Liver (tissue), 9 donors: ENCODE results near the gene KCNJ12. TPM values are rescaled to one million over a fixed set of nuclear protein-coding genes. Genes with fewer than 3 reads are reported as not detected.
"Not testable (repeated sequence)": the region's sequence is repeated elsewhere in the genome, so short reads cannot be mapped to it uniquely, and the experiment has no call there.

Experiments used
- DNase-seq: peaks from one replicate; pipeline ENCODE4 v3.0.0-alpha.2; 2017; ENCODE audit warnings: low spot score
- H3K27ac ChIP-seq, 2 donors: one replicate each; pipeline ENCODE4 v1.7.0; 2013; ENCODE audit warnings: inconsistent platforms in 2 of 2, low read length in 2 of 2, control low read depth in 1 of 2, low read depth in 1 of 2, mild to moderate bottlenecking in 1 of 2
- H3K27me3 ChIP-seq, 4 donors: one replicate each; pipeline versions ENCODE4 v1.6.1 to v1.7.0; 2013; ENCODE audit warnings: low read length in 3 of 4, inconsistent platforms in 1 of 4, mild to moderate bottlenecking in 1 of 4, moderate library complexity in 1 of 4; ENCODE audit not compliant: control insufficient read depth in 4 of 4, insufficient read depth in 4 of 4
- H3K36me3 ChIP-seq, 4 donors: one replicate each; pipeline versions ENCODE4 v1.6.1 to v1.7.0; 2013; ENCODE audit warnings: low read length in 3 of 4, mild to moderate bottlenecking in 3 of 4, low read depth in 1 of 4, moderate library complexity in 1 of 4; ENCODE audit not compliant: control insufficient read depth in 4 of 4, insufficient read depth in 3 of 4
- H3K4me1 ChIP-seq, 4 donors: one replicate each; pipeline versions ENCODE4 v1.6.1 to v1.7.0; 2013; ENCODE audit warnings: low read length in 3 of 4, mild to moderate bottlenecking in 3 of 4, moderate library complexity in 1 of 4; ENCODE audit not compliant: control insufficient read depth in 4 of 4, insufficient read depth in 4 of 4
- H3K4me3 ChIP-seq, 3 donors: one replicate each; pipeline versions ENCODE4 v1.6.1 to v1.7.0; 2013; ENCODE audit warnings: low read length in 3 of 3, control low read depth in 1 of 3, low read depth in 1 of 3, mild to moderate bottlenecking in 1 of 3
- H3K9ac ChIP-seq, 2 donors: one replicate each; pipeline ENCODE4 v1.7.0; 2013; ENCODE audit warnings: low read length in 2 of 2, mild to moderate bottlenecking in 2 of 2, moderate library complexity in 2 of 2, control low read depth in 1 of 2, low read depth in 1 of 2
- H3K9me3 ChIP-seq, 4 donors: one replicate each; pipeline versions ENCODE4 v1.6.1 to v1.7.0; 2013; ENCODE audit warnings: low read length in 3 of 4; ENCODE audit not compliant: control insufficient read depth in 4 of 4
- CTCF ChIP-seq: fragments of 150-350 bp; IDR thresholded peaks from 2 replicates; pipeline ENCODE4 v1.5.1; 2017; ENCODE audit warnings: improper control_type of control experiment, low read depth, low read length; ENCODE audit not compliant: missing input control
- FOXA1 ChIP-seq: IDR thresholded peaks from 2 replicates; pipeline ENCODE4 v1.6.1; 2016; ENCODE audit warnings: antibody characterized with exemption
- HNF4G ChIP-seq: IDR thresholded peaks from 2 replicates; pipeline ENCODE4 v1.6.1; 2016; ENCODE audit warnings: antibody characterized with exemption
- JUND ChIP-seq, 2 donors: IDR thresholded peaks; 2 replicates each; pipeline ENCODE4 v1.6.1; 2016; ENCODE audit warnings: antibody characterized with exemption in 2 of 2
- MAX ChIP-seq: IDR thresholded peaks from 2 replicates; pipeline ENCODE4 v1.6.1; 2016; ENCODE audit warnings: antibody characterized with exemption
- NR2F2 ChIP-seq: IDR thresholded peaks from 2 replicates; pipeline ENCODE4 v1.6.1; 2016; ENCODE audit warnings: antibody characterized with exemption
- RAD21 ChIP-seq, 2 donors: IDR thresholded peaks; 2 replicates each; pipeline ENCODE4 v1.6.1; 2016; ENCODE audit warnings: antibody characterized with exemption in 2 of 2, mild to moderate bottlenecking in 2 of 2
- REST ChIP-seq: IDR thresholded peaks from 2 replicates; pipeline ENCODE4 v1.6.1; 2016; ENCODE audit warnings: antibody characterized with exemption, mild to moderate bottlenecking
- TAF1 ChIP-seq: conservative IDR thresholded peaks from 2 replicates; pipeline ENCODE4 v1.6.1; 2016; ENCODE audit warnings: antibody characterized with exemption, mild to moderate bottlenecking
- YY1 ChIP-seq: IDR thresholded peaks from 2 replicates; pipeline ENCODE4 v1.6.1; 2016; ENCODE audit warnings: antibody characterized with exemption, mild to moderate bottlenecking
- ZBTB33 ChIP-seq: IDR thresholded peaks from 2 replicates; pipeline ENCODE4 v1.6.1; 2016; ENCODE audit warnings: antibody characterized with exemption
- WGBS: extraction: QIAGEN DNeasy Blood & Tissue Kit; methylation state at CpG from one replicate; pipeline ENCODE4 v1.1.7; 2013; 5-methylcytosine and 5-hydroxymethylcytosine counted together
- polyA plus RNA-seq, 2 donors: library from polyadenylated mRNA; stranded (reverse) in 1 of 2; unstranded in 1 of 2; fragments of 200-250 nt in 1 of 2; fragments of >200 nt in 1 of 2; fragmentation: Nextera tagmentation in 1 of 2; extraction: Ambion mirVana in 1 of 2; gene quantifications; one replicate each; pipeline versions ENCODE4 v1.2.1 to v1.2.3, GENCODE V29; 2013 to 2015
- total RNA-seq, 2 donors: library from RNA; depleted of rRNA; stranded (reverse); fragments of >200 nt; gene quantifications; one replicate each; pipeline ENCODE4 v1.2.3, GENCODE V29; 2014
- donor health status: healthy.
- donor health status: healthy.
- donor health status: healthy.
- donor health status: healthy.
- donor health status: healthy.

KCNJ12 gene
- total and polyA plus RNA-seq, 4 donors: 0.25 to 0.67 (median 0.38) TPM

- H3K27me3 ChIP-seq, H3K27ac ChIP-seq, H3K4me1 ChIP-seq, DNase-seq, H3K36me3 ChIP-seq, H3K4me3 ChIP-seq, H3K9me3 ChIP-seq, H3K9ac ChIP-seq: not testable (repeated sequence)
- TF ChIP-seq RAD21 (IDR thresholded peaks at IDR 0.05) (peak; percentile 67 to 69), CTCF (peak; percentile 14)
- WGBS: 61% methylated on average over 3 of the region's 3 CpGs
Measured at GRCh38 chr17:21449891-21450290, 73.7 kb downstream of the KCNJ12 start.

GRCh38 chr17:21451975-21452374, 75.8 kb downstream of the KCNJ12 start:
- peaks cover 0 to 9% (median 3%) of the 10 kb centered on the region in 4 donors for H3K4me1 ChIP-seq
- 66% methylated on average over 9 of the region's 9 CpGs for WGBS
- no peaks in the 10 kb centered on the region for H3K9me3 ChIP-seq

GRCh38 chr17:21452377-21453143, 76.4 kb downstream of the KCNJ12 start:
- 11% methylated on average over 49 of the region's 49 CpGs for WGBS
- Histone ChIP-seq H3K36me3 (no peaks in the 10 kb centered on the region), H3K27ac (no peak overlapping the region), H3K4me1 (peaks cover 0 to 9% (median 3%) of the 10 kb centered on the region in 4 donors), H3K27me3 (no peaks in the 10 kb centered on the region), H3K9me3 (no peaks in the 10 kb centered on the region), H3K9ac (no peak overlapping the region), H3K4me3 (peak overlapping the region; percentile 40 to 55 (median 54))
- DNase-seq: no peak
- TF ChIP-seq ZBTB33: no peak
- no peak for TF ChIP-seq NR2F2
- TF ChIP-seq REST: no peak
- no peak for TF ChIP-seq JUND (IDR thresholded peaks at IDR 0.05)
- peak; percentile 77 to 81 for TF ChIP-seq RAD21 (IDR thresholded peaks at IDR 0.05)
- no peak for TF ChIP-seq TAF1
- no peak for TF ChIP-seq HNF4G

More at GRCh38 chr17:21451975-21452374, 75.8 kb downstream of the KCNJ12 start:
- Histone ChIP-seq H3K27me3 (no peaks in the 10 kb centered on the region), H3K27ac (no peak overlapping the region), H3K9ac (no peak overlapping the region), H3K36me3 (no peaks in the 10 kb centered on the region), H3K4me3 (no peak overlapping the region)
- DNase-seq: no peak
- TF ChIP-seq JUND (IDR thresholded peaks at IDR 0.05) (no peak), TAF1 (no peak), CTCF (no peak), NR2F2 (no peak), RAD21 (IDR thresholded peaks at IDR 0.05) (no peak), FOXA1 (no peak), MAX (no peak), YY1 (no peak), HNF4G (no peak)
